SJCRH30 (cell line): Measurements from ENCODE around the gene IL23A. TPM values are rescaled to one million over a fixed set of nuclear protein-coding genes. Genes with fewer than 3 reads are reported as not detected.
A peak's percentile ranks its signal among the peaks of the same experiment; 100 is the strongest.
"Not testable (repeated sequence)": the region's sequence is repeated elsewhere in the genome, so short reads cannot be mapped to it uniquely, and the experiment has no call there.

Experiments
- DNase-seq, 2 experiments: peaks; one replicate each; pipeline ENCODE4 v3.0.0-alpha.2; 2015 to 2020
- H3K27ac ChIP-seq: fragments of 250-450 bp; sonication (Bioruptor Pico); 2 replicates; pipeline ENCODE4 v1.5.1; 2020; ENCODE audit warnings: mild to moderate bottlenecking, moderate library complexity
- H3K27me3 ChIP-seq: fragments of 250-450 bp; sonication (Bioruptor Pico); 2 replicates; pipeline ENCODE4 v1.5.1; 2020; ENCODE audit warnings: mild to moderate bottlenecking, moderate library complexity
- H3K36me3 ChIP-seq: fragments of 250-450 bp; sonication (Bioruptor Pico); 2 replicates; pipeline ENCODE4 v1.5.1; 2020; ENCODE audit warnings: mild to moderate bottlenecking, moderate library complexity
- H3K4me1 ChIP-seq: fragments of 250-450 bp; sonication (Bioruptor Pico); 2 replicates; pipeline ENCODE4 v1.5.1; 2020; ENCODE audit warnings: mild to moderate bottlenecking, moderate library complexity
- H3K4me3 ChIP-seq: fragments of 250-450 bp; sonication (Bioruptor Pico); 2 replicates; pipeline ENCODE4 v1.5.1; 2020; ENCODE audit warnings: mild to moderate bottlenecking, moderate library complexity
- H3K9me3 ChIP-seq: fragments of 250-450 bp; sonication (Bioruptor Pico); replicated peaks from 2 replicates; pipeline ENCODE4 v1.5.1; 2020; ENCODE audit warnings: mild to moderate bottlenecking, moderate library complexity
- total RNA-seq: library from RNA; depleted of rRNA; stranded (reverse); fragments of >200 nt; shearing (Covaris generic); gene quantifications from 2 replicates; pipeline ENCODE4 v1.2.3, GENCODE V29; 2014

IL23A gene
- total RNA-seq, 1 experiment from 2014 or later: not detected

DNA sequence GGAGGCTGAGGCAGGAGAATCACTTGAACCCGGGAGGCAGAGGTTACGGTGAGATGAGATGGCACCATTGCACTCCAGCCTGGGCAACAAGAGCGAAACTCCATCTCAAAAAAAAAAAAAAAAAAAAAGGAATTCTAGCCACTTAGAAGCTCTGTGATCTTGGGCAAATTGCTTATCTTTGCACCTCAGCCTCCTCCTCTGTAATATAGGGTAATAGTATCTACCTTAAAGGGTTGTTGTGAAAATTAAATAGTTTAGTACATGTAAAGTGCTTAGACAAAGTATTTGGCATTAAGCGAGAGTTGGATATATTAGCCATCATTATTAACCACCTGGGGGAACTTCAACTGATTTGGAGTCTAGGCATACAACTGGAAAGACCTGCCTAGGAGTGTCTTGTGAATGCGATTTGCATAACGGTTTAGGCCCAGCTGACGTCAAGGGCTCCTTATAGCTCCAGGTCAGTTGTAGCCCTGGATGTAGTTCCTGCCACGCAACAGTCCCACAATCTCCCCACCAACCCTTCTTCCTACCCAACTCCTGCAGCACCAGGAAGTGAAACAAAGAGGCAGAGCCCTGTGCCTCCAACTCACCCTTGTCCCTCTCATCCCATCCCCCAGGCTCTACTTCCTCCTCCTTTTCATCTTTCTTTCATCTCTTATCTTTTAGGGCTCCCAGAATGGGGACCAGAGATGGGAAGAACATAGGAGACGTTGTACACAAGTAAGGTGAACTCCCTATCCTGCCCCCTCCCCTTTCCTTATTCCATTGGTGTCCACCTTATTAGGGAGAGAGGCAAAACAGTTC lies 2.1 kb upstream of the IL23A start:
- H3K27ac ChIP-seq: no peak overlapping the region
- no peaks in the 10 kb centered on the region for H3K27me3 ChIP-seq
- no peaks in the 10 kb centered on the region for H3K36me3 ChIP-seq
- H3K9me3 ChIP-seq: no peaks in the 10 kb centered on the region
- no peak overlapping the region for H3K4me3 ChIP-seq
- no peak for DNase-seq
- H3K4me1 ChIP-seq: peaks cover 8% of the 10 kb centered on the region; the same call in 1 of the 2 replicates

DNA sequence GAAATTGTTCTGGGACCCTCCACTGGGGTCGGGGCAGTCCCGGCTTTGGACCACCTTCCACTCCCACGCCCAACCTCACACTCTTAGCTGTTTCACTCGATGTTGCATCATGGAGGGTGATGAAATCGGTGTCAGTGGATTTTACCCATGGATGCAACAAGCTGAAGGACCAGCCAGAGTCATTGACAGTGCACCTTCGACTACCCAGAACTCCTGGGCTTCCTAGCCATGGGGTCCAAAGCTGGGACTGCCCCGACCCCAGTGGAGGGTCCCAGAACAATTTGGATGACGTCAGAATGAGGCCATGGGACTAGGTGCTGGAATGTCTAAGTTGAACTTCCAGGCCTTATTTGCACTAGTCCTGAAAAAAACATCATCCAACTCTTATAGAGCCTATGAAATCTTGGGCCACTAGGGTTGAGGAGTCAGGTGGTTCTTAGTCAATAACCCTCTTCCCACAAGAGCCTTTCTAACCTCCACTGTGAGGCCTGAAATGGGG lies 882 bp upstream of the IL23A start:
- Histone ChIP-seq H3K36me3 (no peaks in the 10 kb centered on the region), H3K4me1 (peaks cover 7% of the 10 kb centered on the region; the same call in 1 of the 2 replicates), H3K4me3 (no peak overlapping the region), H3K9me3 (no peaks in the 10 kb centered on the region), H3K27me3 (no peaks in the 10 kb centered on the region), H3K27ac (no peak overlapping the region)
- DNase-seq: no peak

DNA sequence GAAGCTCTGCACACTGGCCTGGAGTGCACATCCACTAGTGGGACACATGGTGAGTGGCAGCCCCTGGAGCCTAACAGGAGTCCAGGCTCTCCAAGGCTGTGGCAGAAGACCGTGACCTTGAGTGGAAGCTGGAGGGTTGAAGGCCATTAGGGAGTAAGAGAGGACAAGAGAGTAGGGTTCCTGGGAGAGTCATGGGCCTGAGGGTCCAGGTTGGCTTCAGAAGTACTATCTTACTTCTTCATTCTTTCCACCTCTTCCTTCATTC lies 406 bp downstream of the IL23A start:
- no peak overlapping the region for H3K4me3 ChIP-seq
- no peaks in the 10 kb centered on the region for H3K27me3 ChIP-seq
- H3K36me3 ChIP-seq: peaks cover 4% of the 10 kb centered on the region; the same call in 1 of the 2 replicates
- H3K4me1 ChIP-seq: peaks cover 4% of the 10 kb centered on the region; the same call in 1 of the 2 replicates
- no peak for DNase-seq
- H3K9me3 ChIP-seq: no peaks in the 10 kb centered on the region
- no peak overlapping the region for H3K27ac ChIP-seq

DNA sequence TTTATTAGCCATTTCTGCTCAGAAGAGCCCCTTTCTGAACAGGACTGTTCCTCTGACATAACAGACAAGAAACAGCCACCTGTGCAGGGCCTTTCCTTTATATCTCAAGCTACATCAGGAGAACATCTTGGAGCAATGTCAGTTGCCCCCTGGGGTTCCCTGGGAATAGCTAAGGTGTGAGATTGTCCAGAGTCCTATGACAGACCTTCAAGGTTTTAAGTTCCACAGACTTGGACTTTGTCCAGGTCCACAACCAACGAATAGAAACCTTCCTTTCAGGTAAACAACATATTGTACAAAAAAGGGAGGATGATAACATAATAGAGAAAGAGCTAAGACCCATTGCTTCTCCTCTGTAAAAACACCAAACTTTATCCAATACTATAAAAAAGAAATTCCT lies 2.9 kb downstream of the IL23A start:
- Histone ChIP-seq H3K9me3 (no peaks in the 10 kb centered on the region), H3K36me3 (peaks cover 7% of the 10 kb centered on the region), H3K4me1 (no peaks in the 10 kb centered on the region), H3K27ac (no peak overlapping the region), H3K4me3 (no peak overlapping the region), H3K27me3 (no peaks in the 10 kb centered on the region)
- no peak for DNase-seq

DNA sequence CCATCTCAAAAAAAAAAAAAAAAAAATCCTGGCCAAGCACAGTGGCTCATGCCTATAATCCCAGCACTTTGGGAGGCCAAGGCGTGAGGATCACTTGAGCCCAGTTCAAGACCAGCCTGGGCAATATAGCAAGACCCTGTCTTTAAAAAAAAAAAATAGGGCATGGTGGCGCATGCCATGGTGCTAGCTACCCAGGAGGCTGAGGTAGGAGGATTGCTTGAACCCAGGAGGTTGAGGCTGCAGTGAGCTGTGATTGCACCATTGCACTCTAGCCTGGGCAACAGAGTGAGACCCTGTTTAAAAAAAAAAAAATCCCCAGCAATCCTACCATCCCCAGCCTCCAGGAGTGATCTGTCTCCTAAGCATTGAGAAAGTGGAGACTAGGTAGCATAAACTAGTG lies 3.6 kb downstream of the IL23A start:
- H3K27me3 ChIP-seq, H3K36me3 ChIP-seq, H3K27ac ChIP-seq, H3K4me1 ChIP-seq, H3K4me3 ChIP-seq, DNase-seq, H3K9me3 ChIP-seq: not testable (repeated sequence)

DNA sequence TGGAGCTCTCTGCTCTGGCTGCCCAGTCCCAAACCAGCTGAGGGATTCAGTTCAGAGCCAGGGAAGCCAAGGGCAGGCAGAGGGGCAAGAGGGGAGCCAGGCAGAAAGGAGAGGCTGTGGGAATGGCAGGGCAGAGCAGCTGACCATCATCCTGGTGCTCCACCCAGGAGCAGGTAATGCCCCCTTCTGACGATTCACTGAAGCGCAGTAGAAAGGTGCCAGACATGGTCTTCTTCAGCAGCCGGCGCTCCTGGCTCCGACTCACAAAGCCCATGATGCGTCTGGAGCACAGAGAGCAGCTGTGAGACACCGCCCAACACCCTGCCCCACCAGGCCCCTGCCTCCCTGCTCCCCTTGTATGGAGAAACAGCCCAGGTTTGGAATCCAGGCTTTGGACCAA lies 8.0 kb downstream of the IL23A start:
- peaks cover 17% of the 10 kb centered on the region for H3K36me3 ChIP-seq
- H3K27me3 ChIP-seq: no peaks in the 10 kb centered on the region
- H3K4me3 ChIP-seq: no peak overlapping the region
- H3K4me1 ChIP-seq: no peaks in the 10 kb centered on the region
- no peaks in the 10 kb centered on the region for H3K9me3 ChIP-seq
- no peak for DNase-seq
- H3K27ac ChIP-seq: no peak overlapping the region

DNA sequence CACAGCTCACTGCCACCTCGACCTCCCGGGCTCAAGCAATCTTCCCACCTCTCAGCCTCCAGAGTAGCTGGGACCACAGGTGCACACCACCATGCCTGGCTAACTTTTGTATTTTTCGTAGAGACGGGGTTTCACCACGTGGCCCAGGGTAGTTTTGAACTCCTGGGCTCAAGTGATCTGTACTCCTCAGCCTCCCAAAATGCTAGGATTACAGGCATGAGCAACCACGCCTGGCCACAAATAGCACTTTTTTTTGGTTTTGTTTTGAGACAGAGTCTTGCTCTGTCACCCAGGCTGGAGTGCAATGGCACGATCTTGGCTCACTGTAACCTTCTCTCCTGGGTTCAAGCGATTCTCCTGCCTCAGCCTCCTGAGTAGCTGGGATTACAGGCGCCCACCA lies 8.6 kb downstream of the IL23A start:
- not testable (repeated sequence) for H3K9me3 ChIP-seq, H3K27ac ChIP-seq, DNase-seq, H3K4me1 ChIP-seq, H3K27me3 ChIP-seq, H3K4me3 ChIP-seq
- H3K36me3 ChIP-seq: peaks cover 17% of the 10 kb centered on the region

DNA sequence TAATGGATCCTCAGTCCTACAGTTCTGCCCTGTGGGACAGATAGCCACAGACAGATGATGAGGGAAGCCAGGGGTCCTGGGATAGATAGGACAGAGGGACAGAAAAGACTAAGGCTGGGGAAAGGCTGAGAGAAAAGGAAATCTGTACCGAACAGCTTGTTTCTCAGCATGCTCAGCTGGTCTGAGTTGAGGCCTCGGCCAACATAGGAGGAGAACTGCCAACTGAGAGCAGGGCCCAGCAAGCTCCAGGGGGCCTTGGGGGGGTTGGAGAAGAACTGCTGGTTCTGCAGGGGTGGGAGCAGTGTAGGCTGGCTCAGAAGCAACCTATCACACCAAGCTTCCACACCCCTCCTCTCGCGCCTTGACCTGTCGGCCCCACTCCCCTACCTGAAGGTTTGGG lies 10.1 kb downstream of the IL23A start:
- Histone ChIP-seq H3K27me3 (no peaks in the 10 kb centered on the region), H3K9me3 (no peaks in the 10 kb centered on the region), H3K27ac (no peak overlapping the region), H3K4me3 (no peak overlapping the region), H3K4me1 (no peaks in the 10 kb centered on the region), H3K36me3 (peaks cover 15% of the 10 kb centered on the region)
- no peak for DNase-seq

DNA sequence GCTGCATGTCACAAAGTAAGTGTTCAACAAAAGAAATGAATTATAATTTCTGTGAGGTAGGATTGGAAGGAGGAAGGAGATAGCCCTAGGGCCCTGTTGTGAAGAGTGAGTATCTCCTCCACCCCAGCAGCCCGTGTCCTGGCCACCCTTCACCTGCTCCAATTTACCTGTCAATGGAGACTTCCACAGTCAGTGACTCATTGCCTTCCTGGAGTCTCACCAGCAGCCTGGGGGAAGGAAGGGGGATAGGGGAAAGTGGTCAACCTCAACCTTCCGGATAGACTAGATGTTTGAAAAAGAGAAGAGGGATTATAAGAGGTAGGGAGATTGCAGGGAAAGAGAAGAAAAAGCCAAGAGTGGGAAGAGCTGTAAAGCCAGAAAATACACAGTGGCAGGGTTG lies 12.0 kb downstream of the IL23A start:
- Histone ChIP-seq H3K4me1 (no peaks in the 10 kb centered on the region), H3K4me3 (no peak overlapping the region), H3K9me3 (no peaks in the 10 kb centered on the region), H3K27ac (no peak overlapping the region), H3K36me3 (peaks cover 13% of the 10 kb centered on the region), H3K27me3 (no peaks in the 10 kb centered on the region)
- no peak for DNase-seq

DNA sequence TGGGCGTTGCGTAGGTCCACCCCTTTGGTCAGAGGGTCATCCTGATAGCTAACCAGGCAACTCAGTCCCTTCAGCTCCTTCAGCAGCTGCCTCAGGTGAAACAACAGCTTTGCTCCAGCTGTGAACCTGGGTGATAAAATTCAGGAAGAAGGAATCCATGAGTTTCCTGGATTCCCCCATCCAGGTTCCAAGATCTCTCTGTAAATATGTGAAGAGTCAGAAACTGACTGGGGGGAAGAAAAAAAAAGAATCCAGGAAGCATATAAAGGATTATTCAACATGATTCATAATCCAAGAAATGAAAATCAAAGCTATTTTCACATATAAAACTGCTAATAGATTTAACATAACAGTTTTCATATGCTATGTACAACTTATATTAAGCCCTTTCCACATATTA lies 12.6 kb downstream of the IL23A start:
- H3K9me3 ChIP-seq: no peaks in the 10 kb centered on the region
- no peaks in the 10 kb centered on the region for H3K4me1 ChIP-seq
- peaks cover 11% of the 10 kb centered on the region for H3K36me3 ChIP-seq
- no peak overlapping the region for H3K4me3 ChIP-seq
- no peaks in the 10 kb centered on the region for H3K27me3 ChIP-seq
- H3K27ac ChIP-seq: no peak overlapping the region
- DNase-seq: no peak

DNA sequence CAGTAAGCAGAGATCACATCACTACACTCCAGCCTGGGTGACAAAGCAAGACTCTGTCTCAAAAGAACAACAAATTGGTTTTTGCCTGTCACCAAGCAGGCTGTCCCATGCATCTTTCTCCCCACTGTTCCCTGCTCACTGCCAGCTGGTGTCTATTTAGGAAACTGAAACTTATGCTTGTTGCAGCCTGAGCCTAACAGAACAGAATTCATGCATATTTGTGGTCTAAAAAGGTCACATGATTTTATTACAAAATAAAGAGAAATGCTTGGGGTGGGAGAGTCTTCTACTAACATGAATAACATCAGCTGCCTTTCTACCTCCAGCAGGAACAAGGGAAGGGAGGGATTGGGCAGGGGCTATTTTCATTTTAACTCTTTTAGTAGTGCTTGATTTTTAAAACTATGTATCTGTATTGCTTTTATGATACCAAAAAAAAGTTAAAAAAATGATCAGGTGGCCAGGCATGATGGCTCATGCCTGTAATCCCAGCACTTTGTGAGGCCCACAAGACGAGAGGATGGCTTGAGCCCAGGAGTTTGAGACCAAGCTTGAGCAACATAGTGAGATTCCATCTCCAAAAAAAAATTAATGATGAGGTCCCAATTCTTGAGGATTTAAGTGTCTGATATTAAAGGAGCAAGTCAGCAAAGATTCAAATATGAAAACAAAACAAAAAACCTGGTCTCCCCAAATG lies 20.3 kb downstream of the IL23A start:
- no peaks in the 10 kb centered on the region for H3K9me3 ChIP-seq
- H3K27ac ChIP-seq: no peak overlapping the region; the same call in 1 of the 2 replicates
- no peaks in the 10 kb centered on the region for H3K27me3 ChIP-seq
- peak; percentile 21 to 42 for DNase-seq
- peaks cover 5% of the 10 kb centered on the region; the same call in 1 of the 2 replicates for H3K4me1 ChIP-seq
- no peaks in the 10 kb centered on the region; the same call in 1 of the 2 replicates for H3K36me3 ChIP-seq
- peak overlapping the region; percentile 67 for H3K4me3 ChIP-seq

DNA sequence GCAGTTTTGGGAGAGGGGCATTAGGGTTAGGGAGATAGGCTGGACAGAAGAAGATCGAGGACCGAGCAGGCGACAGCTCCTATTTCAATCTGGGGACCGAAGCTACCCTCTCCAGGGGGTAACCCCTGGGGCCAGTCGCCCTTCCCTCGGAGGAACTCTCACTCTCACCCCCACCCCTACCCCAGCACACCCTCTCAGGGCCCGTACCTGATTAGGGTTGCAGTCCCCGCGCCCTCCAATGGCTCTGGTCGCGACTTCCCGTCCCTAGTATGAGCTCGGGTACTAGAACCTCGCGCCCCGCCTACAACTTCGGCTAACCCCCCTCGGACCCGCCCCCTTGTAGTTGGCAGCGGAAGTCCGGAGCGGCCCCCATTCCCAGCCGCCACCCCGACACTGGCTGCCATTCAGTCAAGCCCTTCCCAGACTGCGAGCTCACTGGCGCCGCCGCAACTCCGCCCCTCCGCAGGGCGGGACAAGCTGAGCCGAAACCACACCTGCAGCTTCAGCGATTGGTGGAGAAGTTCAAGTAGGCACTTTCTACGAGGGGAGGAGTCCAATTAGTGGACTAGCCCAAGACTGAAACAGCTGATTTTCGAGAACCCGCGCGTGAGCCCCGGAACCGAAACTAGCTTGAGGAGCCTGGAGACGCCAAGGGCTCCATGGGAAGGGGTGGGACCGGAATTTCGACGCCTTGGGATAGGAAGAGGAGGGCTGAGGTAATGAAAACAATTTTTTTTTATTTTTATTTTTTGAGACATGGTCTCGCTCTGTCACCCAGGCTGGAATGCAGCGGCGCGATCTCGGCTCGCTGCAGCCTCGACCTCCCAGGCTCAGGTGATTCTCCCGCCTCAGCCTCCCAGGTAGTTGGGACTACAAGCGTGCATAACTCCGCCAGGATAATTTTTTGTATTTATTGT lies 21.4 kb downstream of the IL23A start, which contains the start of gene STAT2:
Gene STAT2 (minus strand): TSS at position 257 of the 917 bp plus-strand sequence. CDS start 3,536 bp downstream, outside the sequence.
- Histone ChIP-seq H3K4me3 (peak within 1 kb of the TSS; percentile 67), H3K4me1 (peaks cover 5% of the 10 kb centered on the region; the same call in 1 of the 2 replicates), H3K27me3 (no peaks in the 10 kb centered on the region), H3K9me3 (no peaks in the 10 kb centered on the region), H3K36me3 (no peaks in the 10 kb centered on the region; the same call in 1 of the 2 replicates), H3K27ac (peak within 1 kb of the TSS; percentile 24; the same call in 1 of the 2 replicates)
- peak; percentile 99 for DNase-seq

DNA sequence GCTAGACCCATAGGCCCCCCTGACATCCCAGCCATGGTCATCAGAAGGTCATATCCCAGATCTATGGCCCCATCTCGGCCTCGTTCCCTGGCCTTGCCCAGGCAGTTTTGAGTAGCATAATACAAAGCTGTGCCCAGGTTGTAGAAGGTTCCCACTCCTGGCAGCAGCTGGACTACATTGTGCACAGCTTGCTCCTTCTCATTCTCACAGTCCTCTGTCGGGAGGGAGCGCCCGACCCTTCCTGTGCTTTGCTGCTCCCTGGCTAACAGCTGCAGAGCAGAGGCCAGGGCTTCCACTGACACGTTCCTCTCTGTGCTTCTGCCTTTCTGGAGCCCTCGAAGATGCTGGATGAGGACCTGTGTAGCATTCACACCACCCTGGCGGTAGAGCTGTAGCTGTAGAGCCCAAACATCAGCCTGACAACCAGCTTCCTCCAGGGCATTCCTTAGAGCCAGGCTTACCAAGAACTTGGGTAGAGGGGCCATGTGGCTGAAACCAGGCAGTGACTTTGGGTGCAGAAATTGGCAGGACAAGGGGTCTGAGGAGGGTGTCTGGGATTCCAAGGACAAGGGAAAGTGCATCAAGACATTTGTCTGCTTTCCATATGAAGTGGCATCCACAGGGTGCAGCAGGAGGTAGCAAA lies 22.9 kb downstream of the IL23A start:
- H3K27ac ChIP-seq: no peak overlapping the region
- DNase-seq: no peak
- no peaks in the 10 kb centered on the region for H3K9me3 ChIP-seq
- H3K4me1 ChIP-seq: peaks cover 5% of the 10 kb centered on the region; the same call in 1 of the 2 replicates
- no peaks in the 10 kb centered on the region for H3K27me3 ChIP-seq
- H3K36me3 ChIP-seq: no peaks in the 10 kb centered on the region
- no peak overlapping the region for H3K4me3 ChIP-seq
